Lower leg skin (tissue), 3 donors: ENCODE results near the gene PXDN.

Experiments used
- POLR2A ChIP-seq, 2 donors: fragments of 450-650 bp; IDR thresholded peaks; one replicate each; pipeline ENCODE4 v1.6.1; 2016 to 2017; ENCODE audit warnings: antibody characterized with exemption in 2 of 2, mild to moderate bottlenecking in 1 of 2, moderate library complexity in 1 of 2
- TF ChIP-seq, protein P1 (sequence below), 3 donors: fragments of 450-650 bp; IDR thresholded peaks; one replicate each; pipeline ENCODE4 v1.5.1; 2016; ENCODE audit warnings: antibody characterized with exemption in 3 of 3, mild to moderate bottlenecking in 3 of 3, moderate library complexity in 2 of 3

DNA sequence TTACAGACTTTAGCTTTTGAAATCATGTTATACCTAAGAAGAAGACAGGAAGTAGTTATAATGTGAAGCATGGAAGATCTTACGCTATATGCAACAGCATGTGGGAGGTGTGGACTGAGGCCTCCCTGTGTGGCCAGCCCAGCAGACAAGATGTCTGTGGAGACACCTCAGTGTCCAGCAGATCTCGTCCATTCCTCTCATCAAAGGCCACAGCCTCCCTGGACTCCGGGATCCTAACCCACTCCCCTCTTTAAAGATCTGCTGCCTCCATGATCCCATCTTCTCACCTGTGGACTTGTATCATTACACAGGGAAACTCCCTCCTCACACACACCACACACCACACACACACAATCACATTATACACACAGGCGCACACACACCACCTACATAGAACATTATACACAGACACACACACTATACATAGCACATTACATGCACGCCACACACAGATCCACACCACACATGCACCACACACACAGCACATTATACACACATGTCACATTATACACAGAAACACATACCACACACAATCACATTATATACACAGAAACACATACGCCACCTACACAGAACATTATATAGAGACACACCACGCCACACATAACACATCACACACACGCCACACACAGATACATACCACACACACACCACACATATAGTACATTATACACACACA lies 89.5 kb downstream of the PXDN start:
- TF ChIP-seq, protein P1, sequence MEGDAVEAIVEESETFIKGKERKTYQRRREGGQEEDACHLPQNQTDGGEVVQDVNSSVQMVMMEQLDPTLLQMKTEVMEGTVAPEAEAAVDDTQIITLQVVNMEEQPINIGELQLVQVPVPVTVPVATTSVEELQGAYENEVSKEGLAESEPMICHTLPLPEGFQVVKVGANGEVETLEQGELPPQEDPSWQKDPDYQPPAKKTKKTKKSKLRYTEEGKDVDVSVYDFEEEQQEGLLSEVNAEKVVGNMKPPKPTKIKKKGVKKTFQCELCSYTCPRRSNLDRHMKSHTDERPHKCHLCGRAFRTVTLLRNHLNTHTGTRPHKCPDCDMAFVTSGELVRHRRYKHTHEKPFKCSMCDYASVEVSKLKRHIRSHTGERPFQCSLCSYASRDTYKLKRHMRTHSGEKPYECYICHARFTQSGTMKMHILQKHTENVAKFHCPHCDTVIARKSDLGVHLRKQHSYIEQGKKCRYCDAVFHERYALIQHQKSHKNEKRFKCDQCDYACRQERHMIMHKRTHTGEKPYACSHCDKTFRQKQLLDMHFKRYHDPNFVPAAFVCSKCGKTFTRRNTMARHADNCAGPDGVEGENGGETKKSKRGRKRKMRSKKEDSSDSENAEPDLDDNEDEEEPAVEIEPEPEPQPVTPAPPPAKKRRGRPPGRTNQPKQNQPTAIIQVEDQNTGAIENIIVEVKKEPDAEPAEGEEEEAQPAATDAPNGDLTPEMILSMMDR (IDR thresholded peaks at IDR 0.05): no peak
- TF ChIP-seq POLR2A (IDR thresholded peaks at IDR 0.05): no peak
